ENCODE results near the gene SLC66A3.

GRCh38 chr2:11156396-11157075 is 1.3 kb downstream of the SLC66A3 start:
- TF ChIP-seq, protein P1, sequence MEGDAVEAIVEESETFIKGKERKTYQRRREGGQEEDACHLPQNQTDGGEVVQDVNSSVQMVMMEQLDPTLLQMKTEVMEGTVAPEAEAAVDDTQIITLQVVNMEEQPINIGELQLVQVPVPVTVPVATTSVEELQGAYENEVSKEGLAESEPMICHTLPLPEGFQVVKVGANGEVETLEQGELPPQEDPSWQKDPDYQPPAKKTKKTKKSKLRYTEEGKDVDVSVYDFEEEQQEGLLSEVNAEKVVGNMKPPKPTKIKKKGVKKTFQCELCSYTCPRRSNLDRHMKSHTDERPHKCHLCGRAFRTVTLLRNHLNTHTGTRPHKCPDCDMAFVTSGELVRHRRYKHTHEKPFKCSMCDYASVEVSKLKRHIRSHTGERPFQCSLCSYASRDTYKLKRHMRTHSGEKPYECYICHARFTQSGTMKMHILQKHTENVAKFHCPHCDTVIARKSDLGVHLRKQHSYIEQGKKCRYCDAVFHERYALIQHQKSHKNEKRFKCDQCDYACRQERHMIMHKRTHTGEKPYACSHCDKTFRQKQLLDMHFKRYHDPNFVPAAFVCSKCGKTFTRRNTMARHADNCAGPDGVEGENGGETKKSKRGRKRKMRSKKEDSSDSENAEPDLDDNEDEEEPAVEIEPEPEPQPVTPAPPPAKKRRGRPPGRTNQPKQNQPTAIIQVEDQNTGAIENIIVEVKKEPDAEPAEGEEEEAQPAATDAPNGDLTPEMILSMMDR (IDR thresholded peaks at IDR 0.05 in 8 of 11, conservative IDR thresholded peaks at IDR 0.05 in 3 of 11), result no peak
- TF ChIP-seq POLR2AphosphoS5 (IDR thresholded peaks at IDR 0.05), result no peak

Data from spleen (tissue), 7 donors.